HepG2 (cell line): Measurements from ENCODE around the gene BAHCC1. TPM values are rescaled to one million over a fixed set of nuclear protein-coding genes. Genes with fewer than 3 reads are reported as not detected.

ENCODE experiments used
- CEBPB ChIP-seq: IDR thresholded peaks from 2 replicates; pipeline ENCODE4 v1.6.1; 2011; ENCODE audit warnings: low read depth, low read length, improper control_type of control experiment, borderline replicate concordance
- HDAC6 ChIP-seq: fragments of 200-600 bp; sonication (generic); IDR thresholded peaks from 2 replicates; pipeline ENCODE4 v1.7.0; 2017; ENCODE audit warnings: mild to moderate bottlenecking, antibody characterized with exemption, low read length, low read depth
- HMG20B ChIP-seq: conservative IDR thresholded peaks from 2 replicates; pipeline ENCODE4 v1.6.1; 2016; ENCODE audit warnings: missing genetic modification reagents, missing compliant biosample characterization
- HNRNPLL ChIP-seq: fragments of 200-400 bp; formaldehyde crosslinking; IDR thresholded peaks from 2 replicates; pipeline ENCODE4 v1.6.1; 2017; ENCODE audit warnings: mild to moderate bottlenecking, low read depth, low read length; ENCODE audit not compliant: poor library complexity, severe bottlenecking
- KDM4B ChIP-seq: sonication (generic); formaldehyde crosslinking; IDR thresholded peaks from 2 replicates; pipeline ENCODE4 v1.4.0; 2020; ENCODE audit warnings: missing genetic modification reagents
- RBM22 ChIP-seq: fragments of 200-400 bp; formaldehyde crosslinking; optimal IDR thresholded peaks from 2 replicates; pipeline ENCODE3; 2017; ENCODE audit warnings: mild to moderate bottlenecking, low read length, moderate library complexity
- SRSF4 ChIP-seq: fragments of 200-400 bp; formaldehyde crosslinking; IDR thresholded peaks from one replicate; pipeline ENCODE4 v1.6.1; 2018; ENCODE audit warnings: mild to moderate bottlenecking, low read depth, low read length, moderate library complexity; ENCODE audit not compliant: poor library complexity, severe bottlenecking
- ZFP1 ChIP-seq: IDR thresholded peaks from 2 replicates; pipeline ENCODE4 v1.6.1; 2016
- ZNF251 ChIP-seq: sonication (generic); formaldehyde crosslinking; IDR thresholded peaks from 2 replicates; pipeline ENCODE4 v1.9.0; 2021; ENCODE audit warnings: mild to moderate bottlenecking, missing genetic modification reagents
- ZNF282 ChIP-seq: fragments of 450-650 bp; IDR thresholded peaks from 2 replicates; pipeline ENCODE4 v1.6.1; 2018; ENCODE audit not compliant: partially characterized antibody
- ZNF34 ChIP-seq: sonication (generic); formaldehyde crosslinking; IDR thresholded peaks from 2 replicates; pipeline ENCODE4 v1.4.0; 2020; ENCODE audit warnings: mild to moderate bottlenecking, missing genetic modification reagents, borderline replicate concordance
- ZNF367 ChIP-seq: sonication (generic); formaldehyde crosslinking; IDR thresholded peaks from 2 replicates; pipeline ENCODE4 v1.4.0; 2020; ENCODE audit warnings: missing genetic modification reagents, borderline replicate concordance
- ZNF678 ChIP-seq: sonication (generic); formaldehyde crosslinking; IDR thresholded peaks from 2 replicates; pipeline ENCODE4 v1.4.0; 2020; ENCODE audit warnings: mild to moderate bottlenecking, missing genetic modification reagents
- ZNF776 ChIP-seq: sonication (generic); formaldehyde crosslinking; IDR thresholded peaks from 2 replicates; pipeline ENCODE4 v1.4.0; 2020; ENCODE audit warnings: mild to moderate bottlenecking, missing genetic modification reagents
- ZNF883 ChIP-seq: sonication (generic); formaldehyde crosslinking; IDR thresholded peaks from 2 replicates; pipeline ENCODE4 v1.5.1; 2020; ENCODE audit warnings: mild to moderate bottlenecking, missing genetic modification reagents; ENCODE audit errors: not compliant biosample characterization
- ZNF891 ChIP-seq: sonication (generic); formaldehyde crosslinking; IDR thresholded peaks from 2 replicates; pipeline ENCODE4 v1.5.0; 2020; ENCODE audit warnings: mild to moderate bottlenecking, missing genetic modification reagents
- polyA plus RNA-seq, 8 experiments: library from polyadenylated mRNA; depleted of rRNA in 3 of 8; stranded (reverse) in 7 of 8; unstranded in 1 of 8; fragments of >200 nt; fragmentation: Illumina TruSeq in 4 of 8; extraction: Trizol in 4 of 8; gene quantifications; 2 replicates each; pipeline versions ENCODE4 v1.2.1 to v1.2.3, GENCODE V29; 2011 to 2016; ENCODE audit warnings: low read depth in 4 of 8, missing spikeins in 1 of 8, mixed read lengths in 1 of 8; ENCODE audit not compliant: insufficient read depth in 1 of 8
- total RNA-seq, 5 experiments: library from RNA; depleted of rRNA; stranded (reverse); fragments of >200 nt; fragmentation: Illumina TruSeq; extraction: Trizol; gene quantifications; 2 replicates each; pipeline ENCODE4 v1.2.3, GENCODE V29; 2016; ENCODE audit warnings: low read depth in 1 of 5
- TF ChIP-seq, protein P1 (sequence below): sonication (generic); formaldehyde crosslinking; IDR thresholded peaks from 2 replicates; pipeline ENCODE4 v1.5.1; 2020; ENCODE audit warnings: missing genetic modification reagents, mild to moderate bottlenecking, borderline replicate concordance
- TF ChIP-seq, protein P2 (sequence below), 2 experiments: fragments of 450-650 bp in 1 of 2; sonication (generic) in 1 of 2; formaldehyde crosslinking; IDR thresholded peaks; 2 replicates each; pipeline versions ENCODE4 v1.5.0 to v1.8.0; 2020 to 2022; ENCODE audit warnings: mild to moderate bottlenecking in 1 of 2, missing genetic modification reagents in 1 of 2
- TF ChIP-seq, protein P3 (sequence below): sonication (generic); formaldehyde crosslinking; IDR thresholded peaks from 2 replicates; pipeline ENCODE4 v1.4.0; 2020; ENCODE audit warnings: mild to moderate bottlenecking, missing genetic modification reagents
- TF ChIP-seq, protein P4 (sequence below): sonication (generic); formaldehyde crosslinking; IDR thresholded peaks from 2 replicates; pipeline ENCODE4 v1.8.1; 2023; ENCODE audit warnings: missing genetic modification reagents, inconsistent platforms, borderline replicate concordance
- TF ChIP-seq, protein P5 (sequence below): sonication (generic); formaldehyde crosslinking; IDR thresholded peaks from 2 replicates; pipeline ENCODE4 v1.9.0; 2021; ENCODE audit warnings: missing genetic modification reagents, mild to moderate bottlenecking, borderline replicate concordance

BAHCC1 gene
- total and polyA plus RNA-seq, 2 of the 13 experiments (the other 11 are each of a cell fraction or from before 2014, with no cell fraction given): 1.4 to 1.7 TPM

DNA sequence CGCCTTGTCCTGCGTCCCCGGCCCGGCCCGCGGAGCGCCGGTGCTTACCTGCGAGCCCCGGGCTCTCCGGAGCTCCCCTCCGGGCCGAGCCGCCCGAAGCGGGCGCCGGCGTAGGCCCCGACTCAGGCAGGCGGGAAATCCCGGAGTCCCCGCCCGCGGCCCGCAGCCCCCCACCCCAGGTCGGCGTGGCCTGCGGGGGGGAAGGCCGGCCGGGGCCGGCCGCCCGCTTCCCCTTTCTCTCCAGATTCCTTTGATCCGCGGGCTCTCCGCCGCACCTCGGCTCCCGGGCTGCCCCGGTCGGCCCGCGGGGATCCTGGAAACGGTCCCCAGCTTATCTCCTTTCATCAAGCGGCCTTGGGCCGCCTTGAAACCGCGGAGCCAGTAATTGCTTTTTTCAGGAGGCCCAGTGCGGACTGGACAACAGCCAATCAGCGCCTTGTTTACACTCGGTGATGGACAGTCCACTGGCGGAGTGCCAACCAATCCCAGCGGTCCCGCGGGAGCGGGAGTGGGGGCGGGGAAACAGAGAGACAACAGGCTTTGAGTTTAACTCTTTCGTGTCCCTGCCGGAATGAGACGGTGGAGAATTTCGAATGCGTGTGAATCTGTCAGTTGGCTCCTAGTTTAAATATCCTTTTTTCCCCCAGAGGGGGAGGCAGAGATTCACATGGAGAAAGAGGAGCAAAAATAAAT, 1.4 kb upstream of the BAHCC1 start (continued):
- TF ChIP-seq ZNF883: peak; percentile 68
- peak; percentile 46; the same call in 1 of the 2 replicates for TF ChIP-seq ZNF34 (CRISPR knock-in tag)
- peak; percentile 92 for TF ChIP-seq KDM4B (CRISPR knock-in tag)
- TF ChIP-seq, protein P1, sequence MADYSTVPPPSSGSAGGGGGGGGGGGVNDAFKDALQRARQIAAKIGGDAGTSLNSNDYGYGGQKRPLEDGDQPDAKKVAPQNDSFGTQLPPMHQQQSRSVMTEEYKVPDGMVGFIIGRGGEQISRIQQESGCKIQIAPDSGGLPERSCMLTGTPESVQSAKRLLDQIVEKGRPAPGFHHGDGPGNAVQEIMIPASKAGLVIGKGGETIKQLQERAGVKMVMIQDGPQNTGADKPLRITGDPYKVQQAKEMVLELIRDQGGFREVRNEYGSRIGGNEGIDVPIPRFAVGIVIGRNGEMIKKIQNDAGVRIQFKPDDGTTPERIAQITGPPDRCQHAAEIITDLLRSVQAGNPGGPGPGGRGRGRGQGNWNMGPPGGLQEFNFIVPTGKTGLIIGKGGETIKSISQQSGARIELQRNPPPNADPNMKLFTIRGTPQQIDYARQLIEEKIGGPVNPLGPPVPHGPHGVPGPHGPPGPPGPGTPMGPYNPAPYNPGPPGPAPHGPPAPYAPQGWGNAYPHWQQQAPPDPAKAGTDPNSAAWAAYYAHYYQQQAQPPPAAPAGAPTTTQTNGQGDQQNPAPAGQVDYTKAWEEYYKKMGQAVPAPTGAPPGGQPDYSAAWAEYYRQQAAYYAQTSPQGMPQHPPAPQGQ: no peak
- TF ChIP-seq HDAC6: no peak
- no peak for TF ChIP-seq ZNF282
- TF ChIP-seq, protein P2, sequence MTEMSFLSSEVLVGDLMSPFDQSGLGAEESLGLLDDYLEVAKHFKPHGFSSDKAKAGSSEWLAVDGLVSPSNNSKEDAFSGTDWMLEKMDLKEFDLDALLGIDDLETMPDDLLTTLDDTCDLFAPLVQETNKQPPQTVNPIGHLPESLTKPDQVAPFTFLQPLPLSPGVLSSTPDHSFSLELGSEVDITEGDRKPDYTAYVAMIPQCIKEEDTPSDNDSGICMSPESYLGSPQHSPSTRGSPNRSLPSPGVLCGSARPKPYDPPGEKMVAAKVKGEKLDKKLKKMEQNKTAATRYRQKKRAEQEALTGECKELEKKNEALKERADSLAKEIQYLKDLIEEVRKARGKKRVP (CRISPR knock-in tag; IDR thresholded peaks at IDR 0.05): peak in 1 of 2 experiments; percentile 36; a peak in 1 of 4 replicates
- peak; percentile 93 for TF ChIP-seq HMG20B (CRISPR knock-in tag)
- TF ChIP-seq RBM22: no peak
- TF ChIP-seq, protein P3, sequence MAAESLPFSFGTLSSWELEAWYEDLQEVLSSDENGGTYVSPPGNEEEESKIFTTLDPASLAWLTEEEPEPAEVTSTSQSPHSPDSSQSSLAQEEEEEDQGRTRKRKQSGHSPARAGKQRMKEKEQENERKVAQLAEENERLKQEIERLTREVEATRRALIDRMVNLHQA: no peak
- TF ChIP-seq ZNF776 (CRISPR knock-in tag): no peak
- TF ChIP-seq ZNF891 (CRISPR knock-in tag): 0 out of 2 replicates have a peak, but pooled peaks have one; percentile 55
- 0 out of 2 replicates have a peak, but pooled peaks have one; percentile 66 for TF ChIP-seq ZNF251 (CRISPR knock-in tag)
- TF ChIP-seq ZFP1 (CRISPR knock-in tag): peak; percentile 85
- TF ChIP-seq ZNF367: no peak
- no peak for TF ChIP-seq CEBPB
- peak; percentile 63 for TF ChIP-seq HNRNPLL
- TF ChIP-seq SRSF4: no peak
- TF ChIP-seq, protein P4, sequence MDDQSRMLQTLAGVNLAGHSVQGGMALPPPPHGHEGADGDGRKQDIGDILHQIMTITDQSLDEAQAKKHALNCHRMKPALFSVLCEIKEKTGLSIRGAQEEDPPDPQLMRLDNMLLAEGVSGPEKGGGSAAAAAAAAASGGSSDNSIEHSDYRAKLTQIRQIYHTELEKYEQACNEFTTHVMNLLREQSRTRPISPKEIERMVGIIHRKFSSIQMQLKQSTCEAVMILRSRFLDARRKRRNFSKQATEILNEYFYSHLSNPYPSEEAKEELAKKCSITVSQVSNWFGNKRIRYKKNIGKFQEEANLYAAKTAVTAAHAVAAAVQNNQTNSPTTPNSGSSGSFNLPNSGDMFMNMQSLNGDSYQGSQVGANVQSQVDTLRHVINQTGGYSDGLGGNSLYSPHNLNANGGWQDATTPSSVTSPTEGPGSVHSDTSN (CRISPR knock-in tag): peak; percentile 97; the same call in 1 of the 2 replicates
- TF ChIP-seq ZNF678 (CRISPR knock-in tag): peak; percentile 81; the same call in 1 of the 2 replicates
- TF ChIP-seq, protein P5, sequence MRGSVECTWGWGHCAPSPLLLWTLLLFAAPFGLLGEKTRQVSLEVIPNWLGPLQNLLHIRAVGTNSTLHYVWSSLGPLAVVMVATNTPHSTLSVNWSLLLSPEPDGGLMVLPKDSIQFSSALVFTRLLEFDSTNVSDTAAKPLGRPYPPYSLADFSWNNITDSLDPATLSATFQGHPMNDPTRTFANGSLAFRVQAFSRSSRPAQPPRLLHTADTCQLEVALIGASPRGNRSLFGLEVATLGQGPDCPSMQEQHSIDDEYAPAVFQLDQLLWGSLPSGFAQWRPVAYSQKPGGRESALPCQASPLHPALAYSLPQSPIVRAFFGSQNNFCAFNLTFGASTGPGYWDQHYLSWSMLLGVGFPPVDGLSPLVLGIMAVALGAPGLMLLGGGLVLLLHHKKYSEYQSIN (CRISPR knock-in tag): no peak
